ENCODE results near the gene IGSF3.

IGSF3 gene

GRCh38 chr1:116667078-116667574, 407 bp downstream of the IGSF3 start:
- H3K79me1 ChIP-seq (replicated peaks; ENCODE audit: low read length, poor library complexity, severe bottlenecking), result peaks cover 8% of the 10 kb centered on the region
- no peak overlapping the region for H4K8ac ChIP-seq (ENCODE audit: low read length)
- H3K14ac ChIP-seq (ENCODE audit: low read length in 2 of 2), result no peak overlapping the region
- DNase-seq, result no peak
- no peak overlapping the region for H2BK5ac ChIP-seq (ENCODE audit: low read depth, low read length, poor library complexity, severe bottlenecking)
- H3K4me2 ChIP-seq (ENCODE audit: low read length, poor library complexity, severe bottlenecking), result peak overlapping the region; percentile 89
- peak overlapping the region; percentile 32 for H3K9ac ChIP-seq (ENCODE audit: low read length)
- no peaks in the 10 kb centered on the region for H3K9me3 ChIP-seq (ENCODE audit: control insufficient read depth, low read length)
- 0% methylated on average over 36 of the region's 45 CpGs for WGBS
- H2BK120ac ChIP-seq (ENCODE audit: low read depth, low read length), result no peak overlapping the region
- peak overlapping the region; percentile 77 to 78 for H3K4me3 ChIP-seq (ENCODE audit: insufficient read depth in 1 of 2, low read depth in 1 of 2, low read length in 2 of 2)
- H2AK5ac ChIP-seq (ENCODE audit: low read length, severe bottlenecking), result no peak overlapping the region
- H3K36me3 ChIP-seq (ENCODE audit: control insufficient read depth in 1 of 2, insufficient read depth in 2 of 2, low read depth in 1 of 2, low read length in 2 of 2), result peaks cover 0 to 4% of the 10 kb centered on the region in 2 experiments
- H3K4me1 ChIP-seq (ENCODE audit: control insufficient read depth, insufficient read depth, low read depth, low read length), result peaks cover 7% of the 10 kb centered on the region
- no peak overlapping the region for H3K18ac ChIP-seq (ENCODE audit: low read depth in 1 of 2, low read length in 2 of 2)
- peak overlapping the region; percentile 44 for H2AFZ ChIP-seq (ENCODE audit: low read depth, low read length)
- no peak overlapping the region for H3K23ac ChIP-seq (ENCODE audit: low read length in 2 of 2)
- peak overlapping the region; percentile 41 for H2BK15ac ChIP-seq (ENCODE audit: low read depth, poor library complexity, severe bottlenecking)
- no peak overlapping the region for H2BK12ac ChIP-seq (ENCODE audit: low read length in 2 of 2)
- H3K4ac ChIP-seq (ENCODE audit: low read depth in 1 of 2, low read length in 2 of 2), result no peak overlapping the region
- peaks cover 28 to 71% of the 10 kb centered on the region in 2 experiments for H3K27me3 ChIP-seq (ENCODE audit: control insufficient read depth in 1 of 2, insufficient read depth in 1 of 2, low read length in 2 of 2)
- no peak overlapping the region for H4K91ac ChIP-seq (ENCODE audit: low read length)
- H3K27ac ChIP-seq (ENCODE audit: low read length, poor library complexity, severe bottlenecking), result no peak overlapping the region

- Histone ChIP-seq H3K9ac (ENCODE audit: low read length) (peak overlapping the region; percentile 32), H4K91ac (ENCODE audit: low read length) (no peak overlapping the region), H2BK12ac (ENCODE audit: low read length in 2 of 2) (no peak overlapping the region), H3K27ac (ENCODE audit: low read length, poor library complexity, severe bottlenecking) (no peak overlapping the region), H3K4me1 (ENCODE audit: control insufficient read depth, insufficient read depth, low read depth, low read length) (peaks cover 7% of the 10 kb centered on the region), H3K36me3 (ENCODE audit: control insufficient read depth in 1 of 2, insufficient read depth in 2 of 2, low read depth in 1 of 2, low read length in 2 of 2) (peaks cover 0 to 4% of the 10 kb centered on the region in 2 experiments), H3K14ac (ENCODE audit: low read length in 2 of 2) (no peak overlapping the region), H2BK5ac (ENCODE audit: low read depth, low read length, poor library complexity, severe bottlenecking) (no peak overlapping the region), H3K18ac (ENCODE audit: low read depth in 1 of 2, low read length in 2 of 2) (no peak overlapping the region), H3K79me1 (replicated peaks; ENCODE audit: low read length, poor library complexity, severe bottlenecking) (peaks cover 13% of the 10 kb centered on the region), H4K8ac (ENCODE audit: low read length) (no peak overlapping the region), H3K23ac (ENCODE audit: low read length in 2 of 2) (no peak overlapping the region), H3K27me3 (ENCODE audit: control insufficient read depth in 1 of 2, insufficient read depth in 1 of 2, low read length in 2 of 2) (peaks cover 28 to 75% of the 10 kb centered on the region in 2 experiments), H3K4me3 (ENCODE audit: insufficient read depth in 1 of 2, low read depth in 1 of 2, low read length in 2 of 2) (peak overlapping the region; percentile 77 to 78), H2BK120ac (ENCODE audit: low read depth, low read length) (no peak overlapping the region), H3K9me3 (ENCODE audit: control insufficient read depth, low read length) (no peaks in the 10 kb centered on the region), H3K4me2 (ENCODE audit: low read length, poor library complexity, severe bottlenecking) (peak overlapping the region; percentile 89), H3K4ac (ENCODE audit: low read depth in 1 of 2, low read length in 2 of 2) (no peak overlapping the region), H2BK15ac (ENCODE audit: low read depth, poor library complexity, severe bottlenecking) (no peak overlapping the region), H2AFZ (ENCODE audit: low read depth, low read length) (no peak overlapping the region), H2AK5ac (ENCODE audit: low read length, severe bottlenecking) (no peak overlapping the region)
- 9% methylated on average over 27 of the region's 28 CpGs for whole genome bisulfite sequencing
- DNase-seq, result peak; percentile 11
Observed at GRCh38 chr1:116666187-116667077, 1.1 kb downstream of the IGSF3 start.

GRCh38 chr1:116664978-116665371, 2.6 kb downstream of the IGSF3 start:
- Histone ChIP-seq H3K36me3 (ENCODE audit: control insufficient read depth in 1 of 2, insufficient read depth in 2 of 2, low read depth in 1 of 2, low read length in 2 of 2) (peaks cover 0 to 4% of the 10 kb centered on the region in 2 experiments), H3K4ac (ENCODE audit: low read depth in 1 of 2, low read length in 2 of 2) (no peak overlapping the region), H2BK15ac (ENCODE audit: low read depth, poor library complexity, severe bottlenecking) (no peak overlapping the region), H2AFZ (ENCODE audit: low read depth, low read length) (no peak overlapping the region), H2BK5ac (ENCODE audit: low read depth, low read length, poor library complexity, severe bottlenecking) (no peak overlapping the region), H3K4me1 (ENCODE audit: control insufficient read depth, insufficient read depth, low read depth, low read length) (peaks cover 7% of the 10 kb centered on the region), H4K8ac (ENCODE audit: low read length) (no peak overlapping the region), H3K4me2 (ENCODE audit: low read length, poor library complexity, severe bottlenecking) (no peak overlapping the region), H2BK120ac (ENCODE audit: low read depth, low read length) (no peak overlapping the region), H3K27me3 (ENCODE audit: control insufficient read depth in 1 of 2, insufficient read depth in 1 of 2, low read length in 2 of 2) (peaks cover 28 to 70% of the 10 kb centered on the region in 2 experiments), H3K27ac (ENCODE audit: low read length, poor library complexity, severe bottlenecking) (no peak overlapping the region), H2AK5ac (ENCODE audit: low read length, severe bottlenecking) (no peak overlapping the region), H2BK12ac (ENCODE audit: low read length in 2 of 2) (no peak overlapping the region), H3K9ac (ENCODE audit: low read length) (no peak overlapping the region), H3K9me3 (ENCODE audit: control insufficient read depth, low read length) (no peaks in the 10 kb centered on the region), H3K14ac (ENCODE audit: low read length in 2 of 2) (no peak overlapping the region), H4K91ac (ENCODE audit: low read length) (no peak overlapping the region), H3K79me1 (replicated peaks; ENCODE audit: low read length, poor library complexity, severe bottlenecking) (peaks cover 13% of the 10 kb centered on the region), H3K4me3 (ENCODE audit: insufficient read depth in 1 of 2, low read depth in 1 of 2, low read length in 2 of 2) (no peak overlapping the region), H3K18ac (ENCODE audit: low read depth in 1 of 2, low read length in 2 of 2) (no peak overlapping the region), H3K23ac (ENCODE audit: low read length in 2 of 2) (no peak overlapping the region)
- DNase-seq, result no peak
- 93% methylated on average over 4 of the region's 4 CpGs for WGBS

- H2BK15ac ChIP-seq (ENCODE audit: low read depth, poor library complexity, severe bottlenecking), result no peak overlapping the region
- H3K27ac ChIP-seq (ENCODE audit: low read length, poor library complexity, severe bottlenecking), result no peak overlapping the region
- H4K91ac ChIP-seq (ENCODE audit: low read length), result no peak overlapping the region
- no peak overlapping the region for H3K14ac ChIP-seq (ENCODE audit: low read length in 2 of 2)
- peaks cover 28 to 66% of the 10 kb centered on the region in 2 experiments for H3K27me3 ChIP-seq (ENCODE audit: control insufficient read depth in 1 of 2, insufficient read depth in 1 of 2, low read length in 2 of 2)
- no peak overlapping the region for H3K9ac ChIP-seq (ENCODE audit: low read length)
- H4K8ac ChIP-seq (ENCODE audit: low read length), result no peak overlapping the region
- H2AK5ac ChIP-seq (ENCODE audit: low read length, severe bottlenecking), result no peak overlapping the region
- no peaks in the 10 kb centered on the region for H3K9me3 ChIP-seq (ENCODE audit: control insufficient read depth, low read length)
- H3K4ac ChIP-seq (ENCODE audit: low read depth in 1 of 2, low read length in 2 of 2), result no peak overlapping the region
- no peak overlapping the region for H3K23ac ChIP-seq (ENCODE audit: low read length in 2 of 2)
- WGBS, result 94% methylated on average over 5 of the region's 5 CpGs
- no peak overlapping the region for H3K4me2 ChIP-seq (ENCODE audit: low read length, poor library complexity, severe bottlenecking)
- H3K4me1 ChIP-seq (ENCODE audit: control insufficient read depth, insufficient read depth, low read depth, low read length), result peaks cover 7% of the 10 kb centered on the region
- H3K79me1 ChIP-seq (replicated peaks; ENCODE audit: low read length, poor library complexity, severe bottlenecking), result peaks cover 13% of the 10 kb centered on the region
- H2AFZ ChIP-seq (ENCODE audit: low read depth, low read length), result no peak overlapping the region
- H3K4me3 ChIP-seq (ENCODE audit: insufficient read depth in 1 of 2, low read depth in 1 of 2, low read length in 2 of 2), result no peak overlapping the region
- H2BK120ac ChIP-seq (ENCODE audit: low read depth, low read length), result no peak overlapping the region
- H2BK12ac ChIP-seq (ENCODE audit: low read length in 2 of 2), result no peak overlapping the region
- no peak overlapping the region for H2BK5ac ChIP-seq (ENCODE audit: low read depth, low read length, poor library complexity, severe bottlenecking)
- H3K36me3 ChIP-seq (ENCODE audit: control insufficient read depth in 1 of 2, insufficient read depth in 2 of 2, low read depth in 1 of 2, low read length in 2 of 2), result peaks cover 0 to 4% of the 10 kb centered on the region in 2 experiments
- no peak overlapping the region for H3K18ac ChIP-seq (ENCODE audit: low read depth in 1 of 2, low read length in 2 of 2)
- no peak for DNase-seq
Observed at GRCh38 chr1:116664366-116664977, 3.1 kb downstream of the IGSF3 start.
